ENCODE measurements around the gene ZNF865. TPM values are rescaled to one million over a fixed set of nuclear protein-coding genes. Genes with fewer than 3 reads are reported as not detected.
A peak's percentile ranks its signal among the peaks of the same experiment; 100 is the strongest.
"Not testable (repeated sequence)": the region's sequence is repeated elsewhere in the genome, so short reads cannot be mapped to it uniquely, and the experiment has no call there.

The ZNF865 gene
- 10 to 100 TPM in 1 of 5 donors, 1 to 10 TPM in 4; 5.3 to 15.5 (median 7.9) TPM for polyA plus RNA-seq (ENCODE audit: insufficient read depth in 1 of 5, insufficient read length in 5 of 5, low replicate concordance in 1 of 5)
- long read RNA-seq, donor 1, full-length matches to known transcripts: 9 of 9 reads
- long read RNA-seq, donor 1, partial matches to known transcripts: 0 of 9 reads
- long read RNA-seq, donor 1, other reads (novel, unspliced or antisense): 0 of 9 reads
- long read RNA-seq, donor 2, full-length matches to known transcripts: 3 of 3 reads
- long read RNA-seq, donor 2, partial matches to known transcripts: 0 of 3 reads
- long read RNA-seq, donor 2, other reads (novel, unspliced or antisense): 0 of 3 reads
- long read RNA-seq, donor 3, full-length matches to known transcripts: 3 of 3 reads
- long read RNA-seq, donor 3, partial matches to known transcripts: 0 of 3 reads
- long read RNA-seq, donor 3, other reads (novel, unspliced or antisense): 0 of 3 reads
- long read RNA-seq, donor 4, full-length matches to known transcripts: 7 of 7 reads
- long read RNA-seq, donor 4, partial matches to known transcripts: 0 of 7 reads
- long read RNA-seq, donor 4, other reads (novel, unspliced or antisense): 0 of 7 reads
- long read RNA-seq, donor 5, full-length matches to known transcripts: 10 of 10 reads
- long read RNA-seq, donor 5, partial matches to known transcripts: 0 of 10 reads
- long read RNA-seq, donor 5, other reads (novel, unspliced or antisense): 0 of 10 reads
- long read RNA-seq, donor 6, full-length matches to known transcripts: 8 of 8 reads
- long read RNA-seq, donor 6, partial matches to known transcripts: 0 of 8 reads
- long read RNA-seq, donor 6, other reads (novel, unspliced or antisense): 0 of 8 reads
- long read RNA-seq, donor 7, full-length matches to known transcripts: 6 of 6 reads
- long read RNA-seq, donor 7, partial matches to known transcripts: 0 of 6 reads
- long read RNA-seq, donor 7, other reads (novel, unspliced or antisense): 0 of 6 reads
- long read RNA-seq, donor 8, full-length matches to known transcripts: 6 of 6 reads
- long read RNA-seq, donor 8, partial matches to known transcripts: 0 of 6 reads
- long read RNA-seq, donor 8, other reads (novel, unspliced or antisense): 0 of 6 reads

- DNase-seq: peak; percentile 62 to 68
Observed at GRCh38 chr19:55605637-55606470, at the start of gene ZNF865. Gene ZNF865 (plus strand): TSS chr19:55605647. CDS start chr19:55613619, 7,972 bp downstream.

DNA sequence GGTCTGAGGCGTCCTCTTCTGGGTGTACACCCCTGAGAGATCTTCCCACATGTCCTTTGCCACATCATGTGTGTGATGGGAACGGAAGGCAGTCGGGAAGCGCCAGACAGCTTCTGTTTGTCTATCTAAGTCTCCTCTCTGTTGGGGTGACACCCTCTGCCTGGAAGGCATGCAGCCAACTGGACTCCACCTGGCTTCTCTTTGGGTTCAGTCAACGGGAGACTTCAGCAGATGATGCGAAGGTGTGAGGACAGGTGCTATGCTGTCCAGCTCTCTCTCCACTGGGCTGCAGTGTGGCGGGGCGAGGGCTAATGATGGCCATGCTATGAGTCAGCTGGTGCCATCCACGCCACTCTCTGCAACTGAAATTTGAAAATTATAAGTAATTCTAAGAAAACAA, 45.8 kb upstream of the ZNF865 start:
- no peak for DNase-seq

GRCh38 chr19:55563261-55563690, 42.2 kb upstream of the ZNF865 start:
- no peak for DNase-seq

DNA sequence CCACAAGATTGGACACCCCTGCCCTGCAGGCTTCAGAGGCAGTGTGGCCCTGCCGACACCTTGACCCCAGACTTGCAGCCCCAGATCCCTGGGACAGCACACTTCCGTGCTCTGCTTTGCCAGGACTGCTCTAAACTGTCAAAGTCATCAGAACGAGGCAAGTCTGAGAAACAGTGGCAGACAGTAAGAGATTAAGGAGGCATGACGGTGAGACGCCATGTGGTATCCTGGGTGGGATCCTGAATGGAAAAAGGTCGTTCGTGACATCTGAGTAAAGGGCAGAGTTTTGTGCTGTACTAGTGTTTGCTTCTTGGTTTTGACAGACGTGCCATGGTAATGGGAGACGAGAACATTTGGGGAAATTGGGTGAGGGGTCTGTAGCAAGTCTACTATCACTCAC, 38.6 kb upstream of the ZNF865 start:
- no peak for DNase-seq

DNA sequence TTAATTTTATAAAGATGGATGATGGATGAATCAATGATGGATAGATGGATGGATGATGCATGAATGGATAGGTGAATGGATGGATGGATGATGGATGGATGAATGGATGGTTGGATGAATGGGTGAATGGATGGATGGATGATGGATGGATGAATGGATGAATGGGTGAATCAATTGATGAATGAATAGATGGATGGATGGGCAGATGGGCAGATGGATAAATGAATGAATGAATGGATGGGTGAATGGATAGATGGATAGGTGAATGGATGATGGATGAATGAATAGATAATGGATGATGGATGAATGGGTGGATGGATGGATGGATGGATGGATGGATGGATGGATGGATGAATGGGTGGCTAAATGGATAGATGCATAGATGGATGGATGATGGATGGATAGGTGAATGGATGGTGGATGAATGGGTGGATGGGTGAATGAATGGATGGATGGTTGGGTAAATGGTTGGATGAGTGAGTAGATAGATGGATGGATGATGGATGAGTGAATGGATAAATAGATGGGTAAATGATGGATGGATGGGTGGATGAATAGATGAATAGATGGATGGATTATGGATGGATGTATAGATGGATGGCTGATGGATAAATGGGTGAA, 37.6 kb upstream of the ZNF865 start:
- DNase-seq: no peak

DNA sequence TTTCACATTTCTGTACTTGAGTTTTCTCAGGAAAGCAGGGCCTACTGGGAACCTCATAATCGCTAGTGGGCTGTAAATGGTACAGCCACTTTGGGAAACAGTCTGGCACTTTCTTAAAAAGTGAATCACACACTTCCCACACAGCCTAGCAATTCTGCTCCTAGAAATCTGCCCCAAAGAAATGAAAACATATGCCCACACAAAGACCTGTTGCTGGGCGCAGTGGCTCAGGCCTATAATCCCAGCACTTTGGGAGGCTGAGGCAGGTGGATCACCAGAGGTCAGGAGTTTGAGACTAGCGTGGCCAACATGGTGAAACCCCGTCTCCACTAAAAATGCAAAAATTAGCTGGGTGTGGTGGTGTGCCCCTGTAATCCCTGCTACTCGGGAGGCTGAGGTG, 36.0 kb upstream of the ZNF865 start:
- DNase-seq: not testable (repeated sequence)

DNA sequence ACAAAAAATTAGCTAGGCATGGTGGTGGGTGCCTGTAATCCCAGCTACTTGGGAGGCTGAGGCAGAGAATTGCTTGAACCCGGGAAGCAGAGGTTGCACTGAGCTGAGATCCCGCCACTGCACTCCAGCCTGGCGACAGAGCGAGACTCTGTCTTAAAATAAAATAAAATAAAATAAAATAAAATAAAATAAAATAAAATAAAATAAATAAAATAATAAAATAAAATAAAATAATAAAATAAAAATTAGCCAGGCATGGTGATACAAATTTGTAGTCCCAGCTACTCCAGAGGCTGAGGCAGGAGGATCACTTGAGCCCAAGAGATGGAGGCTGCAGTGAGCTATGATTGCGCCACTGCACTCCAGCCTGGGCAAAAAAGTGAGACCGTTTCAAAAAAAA, 31.5 kb upstream of the ZNF865 start:
- DNase-seq: not testable (repeated sequence)

GRCh38 chr19:55576746-55577145, 28.7 kb upstream of the ZNF865 start:
- no peak for DNase-seq

DNA sequence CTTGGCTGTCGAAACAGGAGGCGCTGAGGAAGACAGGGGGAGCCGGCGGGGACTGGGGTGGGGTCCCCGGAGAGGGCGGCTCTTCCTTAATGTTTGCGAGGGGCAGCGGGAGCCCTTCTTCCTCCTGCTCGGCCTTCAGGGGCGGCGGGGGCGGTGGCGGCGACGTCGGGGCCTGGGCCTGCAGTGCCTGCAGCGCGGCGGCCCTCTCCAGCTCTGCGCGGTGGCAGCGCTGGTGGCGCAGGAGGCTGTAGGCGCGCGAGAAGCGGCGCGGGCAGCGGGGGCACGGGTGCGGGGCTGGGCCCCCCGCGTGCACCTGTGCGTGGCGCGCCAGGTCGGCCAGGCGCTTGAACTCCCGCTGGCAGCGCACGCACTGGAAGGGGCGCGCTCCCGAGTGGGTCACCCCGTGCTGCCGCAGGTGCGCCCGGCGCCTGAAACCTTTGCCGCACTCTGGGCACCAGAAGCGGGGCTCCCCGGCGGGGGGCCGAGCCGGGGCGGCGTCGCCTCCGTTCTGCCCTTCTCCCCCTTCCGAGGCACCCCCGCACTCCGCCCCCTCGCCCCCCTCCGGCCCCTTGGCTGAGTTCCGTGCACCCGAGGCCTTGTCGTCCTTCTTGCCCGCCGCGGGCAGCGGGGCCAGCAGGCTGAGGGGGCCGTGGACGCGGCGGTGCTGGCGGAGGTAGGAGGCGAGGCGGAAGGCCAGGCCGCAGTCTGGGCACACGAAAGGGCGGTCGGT, 27.3 kb upstream of the ZNF865 start:
- DNase-seq: no peak

DNA sequence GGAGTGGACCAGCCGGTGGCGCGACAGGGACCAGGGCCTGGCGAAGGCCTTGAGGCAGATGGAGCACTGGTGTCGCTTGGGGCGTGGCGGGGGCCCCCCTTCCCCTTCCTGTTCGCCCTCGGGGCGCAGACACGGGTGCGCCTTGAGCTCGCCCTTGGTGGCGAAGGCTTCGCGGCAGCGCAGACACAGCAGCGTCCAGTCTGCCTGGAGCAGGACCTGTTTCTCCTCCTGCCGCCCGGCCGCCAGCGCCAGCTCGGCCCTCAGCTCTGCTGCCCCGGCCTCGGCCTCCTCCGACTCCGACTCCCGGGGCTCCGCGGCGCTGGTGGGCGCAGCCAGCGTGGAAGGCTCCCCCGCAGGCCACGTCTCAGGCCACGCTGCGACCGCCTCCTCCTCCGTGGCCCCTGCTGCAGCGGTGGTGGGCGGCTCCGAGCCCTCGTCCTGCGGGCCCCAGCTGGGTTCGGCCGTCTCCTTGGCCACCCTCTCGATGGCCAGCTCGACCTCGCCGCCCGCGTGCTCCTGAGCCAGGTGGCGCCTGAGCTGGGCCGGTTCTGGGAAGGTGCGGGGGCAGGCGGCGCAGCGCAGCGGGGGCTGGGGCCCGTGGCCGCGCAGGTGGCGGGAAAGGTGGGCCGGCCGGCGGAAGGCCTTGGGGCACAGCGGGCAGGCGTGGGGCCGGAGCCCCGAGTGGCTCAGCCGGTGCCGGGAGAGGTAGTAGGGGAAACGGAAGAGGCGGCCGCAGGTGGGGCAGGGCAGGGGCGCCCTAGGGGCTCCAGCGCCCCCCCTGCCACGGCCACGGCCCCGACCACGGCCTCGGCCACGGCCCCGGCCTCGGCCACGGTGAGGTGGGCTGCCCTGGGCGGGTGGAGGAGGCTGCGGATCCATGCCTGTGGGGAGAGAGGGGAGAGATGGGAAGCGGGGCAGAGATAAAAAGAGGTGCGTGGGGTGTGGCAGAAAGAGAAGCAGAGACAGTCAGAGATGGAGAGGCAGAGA, 26.4 kb upstream of the ZNF865 start:
- DNase-seq: no peak

GRCh38 chr19:55579766-55580621, 25.5 kb upstream of the ZNF865 start:
- no peak for DNase-seq

DNA sequence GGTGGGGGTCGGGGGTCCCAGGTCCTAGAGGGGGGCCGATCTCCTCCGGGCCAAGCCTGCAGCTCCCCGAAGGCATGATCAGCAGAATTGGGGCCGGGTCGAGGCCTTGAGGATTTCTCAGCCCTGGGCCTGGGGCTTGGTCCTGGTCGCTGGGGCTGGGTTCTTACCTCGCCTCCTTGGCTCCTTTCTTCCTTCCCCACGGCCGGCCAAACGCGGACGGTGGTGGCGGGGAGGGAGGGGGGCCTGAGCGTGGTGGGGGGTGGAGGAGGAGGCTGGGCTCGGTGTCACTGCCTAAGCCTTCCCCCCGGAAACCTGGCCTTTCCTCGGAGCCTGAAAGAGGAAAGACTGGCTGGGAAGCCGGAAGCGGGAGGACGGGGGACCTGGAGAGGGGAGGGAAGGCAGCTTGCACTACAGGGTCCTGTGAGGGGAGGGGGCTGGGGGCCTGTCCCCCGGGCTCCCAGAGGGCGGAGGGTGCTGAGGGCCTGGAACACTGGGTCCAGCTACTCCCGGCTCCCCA, 24.8 kb upstream of the ZNF865 start, which contains the start of gene ZNF579:
Gene ZNF579, minus strand, starts transcription at position 221 of the 517 bp plus-strand sequence. CDS start 1,209 bp downstream, outside the sequence.
- DNase-seq: peak; percentile 80 to 84

- no peak for DNase-seq
Observed at GRCh38 chr19:55581145-55581822, 24.2 kb upstream of the ZNF865 start.

DNA sequence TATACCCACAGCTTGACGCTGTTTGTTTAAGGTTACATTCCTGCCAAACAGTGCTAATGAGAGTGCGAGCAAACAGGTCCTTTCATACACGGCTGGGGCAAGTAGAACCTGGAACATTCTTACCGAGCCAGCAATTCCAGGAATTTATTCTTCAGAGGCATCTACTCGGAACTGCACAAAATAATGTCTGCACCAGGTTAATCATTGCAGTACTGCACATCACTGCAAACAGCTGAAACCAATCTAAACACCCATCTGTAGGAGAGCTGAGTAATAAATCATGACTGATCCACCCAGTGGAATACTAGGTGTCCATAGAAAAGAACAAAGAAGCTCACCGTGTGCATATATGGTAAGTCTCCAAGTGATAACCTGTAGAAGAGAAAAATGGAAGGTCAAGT, 23.6 kb upstream of the ZNF865 start:
- DNase-seq: no peak

DNA sequence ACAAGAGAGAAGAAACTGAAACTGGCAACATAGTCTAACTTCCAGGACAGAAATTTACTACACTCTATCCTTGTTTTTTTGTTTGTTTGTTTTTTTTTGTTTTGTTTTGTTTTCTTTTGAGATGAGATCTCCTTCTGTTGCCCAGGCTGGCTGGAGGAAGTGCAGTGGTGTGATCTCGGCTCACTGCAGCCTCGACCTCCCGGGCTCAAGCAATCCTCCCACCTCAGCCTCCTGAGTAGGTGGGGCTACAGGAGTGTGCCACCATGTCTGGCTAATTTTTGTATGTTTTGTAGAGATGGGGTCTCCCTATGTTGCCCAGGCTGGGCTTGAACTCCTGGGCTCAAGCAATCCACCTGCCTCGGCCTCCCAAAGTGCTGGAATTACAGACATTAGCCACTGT, 23.2 kb upstream of the ZNF865 start:
- DNase-seq: not testable (repeated sequence)

DNA sequence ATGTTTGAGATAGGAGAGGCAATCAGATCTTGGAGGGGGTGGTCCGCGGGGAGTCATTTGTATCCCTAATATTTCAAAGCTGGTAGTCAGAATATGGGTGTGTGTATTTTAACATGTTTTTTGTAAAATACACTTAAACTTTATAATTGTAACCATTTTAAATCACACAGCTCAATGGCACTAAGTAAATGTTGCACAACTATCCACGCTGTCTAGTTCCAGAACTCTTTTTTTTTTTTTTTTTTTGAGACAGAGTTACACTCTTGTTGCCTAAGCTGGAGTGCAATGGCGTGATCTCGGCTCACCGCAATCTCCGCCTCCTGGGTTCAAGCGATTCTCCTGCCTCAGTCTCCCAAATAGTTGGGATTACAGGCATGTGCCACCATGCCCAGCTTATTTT, 21.6 kb upstream of the ZNF865 start:
- DNase-seq: not testable (repeated sequence)

GRCh38 chr19:55584871-55585270, 20.6 kb upstream of the ZNF865 start:
- no peak for DNase-seq

Measured in right lung (tissue), 10 donors.